ENCODE data around the gene KRT17. TPM values are rescaled to one million over a fixed set of nuclear protein-coding genes. Genes with fewer than 3 reads are reported as not detected.

KRT17 gene
- total and polyA plus RNA-seq, 9 of the 15 experiments (the other 6 are each of a cell fraction or from before 2014, with no cell fraction given), result 0.23 to 0.25 TPM; not detected in 7

GRCh38 chr17:41580244-41580575 lies 44.2 kb downstream of the KRT17 start:
- CTCF ChIA-PET (ENCODE audit: low intra/inter-chr PET ratio), result interaction anchor here (1.9 to 3.6 kb wide), 3 partner anchors 31 to 83 kb away, joined by 7 to 21 read pairs (median 17); no protein-coding TSS in a partner anchor
- no peaks in the 10 kb centered on the region for H4K20me1 ChIP-seq (replicated peaks; ENCODE audit: control insufficient read depth, insufficient read depth, low read length)
- H3K27ac ChIP-seq (ENCODE audit: extremely low read depth, low read depth, low read length), result no peak overlapping the region
- in situ Hi-C loops (cut with MboI), result no loop called here
- no peak overlapping the region; the same call in 1 of the 2 replicates for H3K4me2 ChIP-seq (ENCODE audit: insufficient read depth, low read length)
- DNase-seq (ENCODE audit: extremely low read depth in 1 of 4, low spot score in 3 of 4) (no peak), FAIRE-seq (peak; percentile 29), ATAC-seq (no peak)
- H3K9ac ChIP-seq (ENCODE audit: insufficient read depth in 1 of 2, low read depth in 2 of 2, low read length in 2 of 2), result no peak overlapping the region
- H3K9me1 ChIP-seq (ENCODE audit: control insufficient read depth, insufficient read depth, low read length), result no peaks in the 10 kb centered on the region
- no peaks in the 10 kb centered on the region for H3K36me3 ChIP-seq (ENCODE audit: control insufficient read depth, insufficient read depth, low read length)
- peaks cover 2 to 9% of the 10 kb centered on the region in 2 experiments; a peak in 3 of 5 replicates for H3K4me1 ChIP-seq (replicated peaks in 1 of 2; ENCODE audit: control insufficient read depth in 2 of 2, insufficient read depth in 2 of 2, low read length in 2 of 2)
- BruUV-seq (replicated peaks), result no TSS peak
- peaks cover under 1 to 28% of the 10 kb centered on the region in 2 experiments; a peak in 3 of 5 replicates for H3K27me3 ChIP-seq (ENCODE audit: control insufficient read depth in 2 of 2, insufficient read depth in 2 of 2, low read length in 2 of 2)
- TF ChIP-seq DACH1 (IDR thresholded peaks at IDR 0.05; ENCODE audit: partially characterized antibody) (no peak), MAFK (IDR thresholded peaks at IDR 0.05; ENCODE audit: low read length) (no peak), ESRRB (CRISPR knock-in tag; IDR thresholded peaks at IDR 0.05; ENCODE audit: borderline replicate concordance) (no peak)
- H3K9me3 ChIP-seq (replicated peaks; ENCODE audit: control insufficient read depth, insufficient read depth, low read depth, low read length), result no peaks in the 10 kb centered on the region
- H3K79me2 ChIP-seq (ENCODE audit: control insufficient read depth, insufficient read depth, low read length), result no peaks in the 10 kb centered on the region
- no peak overlapping the region for H3K4me3 ChIP-seq
- 0 out of 2 replicates have a peak overlapping the region, but pooled peaks have one; percentile 92 for H2AFZ ChIP-seq (ENCODE audit: low read depth, low read length)
- intact Hi-C loops (cut with micrococcal nuclease), result no loop called here
- POLR2A ChIA-PET, result no interaction called here
- WGBS (ENCODE audit: insufficient coverage, low coverage, missing lambda C conversion rate), result 8% methylated on average over 2 of the region's 2 CpGs

- FAIRE-seq, result peak; percentile 99
- no peaks in the 10 kb centered on the region for H3K36me3 ChIP-seq (ENCODE audit: control insufficient read depth, insufficient read depth, low read length)
- no peaks in the 10 kb centered on the region for H3K9me1 ChIP-seq (ENCODE audit: control insufficient read depth, insufficient read depth, low read length)
- peaks cover 2 to 9% of the 10 kb centered on the region in 2 experiments; a peak in 3 of 5 replicates for H3K4me1 ChIP-seq (replicated peaks in 1 of 2; ENCODE audit: control insufficient read depth in 2 of 2, insufficient read depth in 2 of 2, low read length in 2 of 2)
- in situ Hi-C loops (cut with MboI) (no loop called here), intact Hi-C loops (cut with micrococcal nuclease) (loop anchor here (1.0 kb wide), 1 partner anchor 67 kb away; no protein-coding TSS in a partner anchor)
- no peaks in the 10 kb centered on the region for H4K20me1 ChIP-seq (replicated peaks; ENCODE audit: control insufficient read depth, insufficient read depth, low read length)
- DNase-seq (ENCODE audit: extremely low read depth in 1 of 4, low spot score in 3 of 4), result peak; percentile 92 to 97 (median 94)
- ChIA-PET POLR2A (interaction anchor here (0.6 to 1.3 kb wide), 6 partner anchors 12 to 81 kb away, joined by 3 to 6 read pairs (median 3); no protein-coding TSS in a partner anchor), CTCF (ENCODE audit: low intra/inter-chr PET ratio) (interaction anchor here (0.9 to 3.6 kb wide), 5 partner anchors 30 to 83 kb away, joined by 3 to 21 read pairs (median 7); no protein-coding TSS in a partner anchor)
- BruUV-seq (replicated peaks), result no TSS peak
- H3K27me3 ChIP-seq (ENCODE audit: control insufficient read depth in 2 of 2, insufficient read depth in 2 of 2, low read length in 2 of 2), result peaks cover 0 to 25% of the 10 kb centered on the region in 2 experiments; a peak in 2 of 5 replicates
- 24% methylated on average over 18 of the region's 18 CpGs for WGBS (ENCODE audit: insufficient coverage, low coverage, missing lambda C conversion rate)
- peak overlapping the region; percentile 75 for H3K4me2 ChIP-seq (ENCODE audit: insufficient read depth, low read length)
- no peak overlapping the region for H3K4me3 ChIP-seq
- H3K9ac ChIP-seq (ENCODE audit: insufficient read depth in 1 of 2, low read depth in 2 of 2, low read length in 2 of 2), result peak overlapping the region in 1 of 2 experiments; percentile 70; a peak in 2 of 4 replicates
- H3K9me3 ChIP-seq (replicated peaks; ENCODE audit: control insufficient read depth, insufficient read depth, low read depth, low read length), result no peaks in the 10 kb centered on the region
- no peak overlapping the region for H3K27ac ChIP-seq (ENCODE audit: extremely low read depth, low read depth, low read length)
- ATAC-seq, result peak; percentile 98
- H2AFZ ChIP-seq (ENCODE audit: low read depth, low read length), result peak overlapping the region; percentile 92
- H3K79me2 ChIP-seq (ENCODE audit: control insufficient read depth, insufficient read depth, low read length), result no peaks in the 10 kb centered on the region
- TF ChIP-seq YY1 (IDR thresholded peaks at IDR 0.05; ENCODE audit: borderline replicate concordance in 1 of 3, control insufficient read depth in 1 of 3, extremely low read depth in 1 of 3, insufficient read depth in 3 of 3, insufficient read length in 1 of 3, insufficient replicate concordance in 2 of 3, low read depth in 1 of 3, low read length in 2 of 3) (peak in 1 of 3 experiments; percentile 25), ZFP30 (CRISPR knock-in tag; IDR thresholded peaks at IDR 0.05; ENCODE audit: borderline replicate concordance) (no peak), CREB3L1 (IDR thresholded peaks at IDR 0.05; ENCODE audit: borderline replicate concordance, low read depth) (0 out of 2 replicates have a peak, but pooled peaks have one; percentile 30), CTCF (IDR thresholded peaks at IDR 0.05 in 2 of 3, conservative IDR thresholded peaks at IDR 0.05 in 1 of 3; ENCODE audit: insufficient read depth in 2 of 3, low read depth in 1 of 3, low read length in 3 of 3) (peak; percentile 92 to 97 (median 92))
These were observed 44.7 kb downstream of the KRT17 start for GRCh38 chr17:41579484-41580243.
